Measurements from ENCODE around the gene RHOG.

The RHOG gene

GRCh38 chr11:3857628-3858027 lies 16.9 kb upstream of the RHOG start:
- no peak for DNase-seq

- DNase-seq = no peak
Observed at GRCh38 chr11:3856856-3857553, 16.2 kb upstream of the RHOG start.

GRCh38 chr11:3855808-3856491 lies 15.2 kb upstream of the RHOG start:
- DNase-seq = peak; percentile 33

GRCh38 chr11:3854977-3855807 lies 14.4 kb upstream of the RHOG start, which contains the start of gene STIM1:
Gene STIM1, plus strand, starts transcription at chr11:3855664. Its CDS starts 607 bp downstream, at chr11:3856271.
- DNase-seq = peak; percentile 97

GRCh38 chr11:3854660-3854976 lies 13.9 kb upstream of the RHOG start:
- DNase-seq = no peak

- DNase-seq = peak; percentile 49
Observed at GRCh38 chr11:3853899-3854659, 13.3 kb upstream of the RHOG start.

- no peak for DNase-seq
Observed at GRCh38 chr11:3853545-3853842, 12.7 kb upstream of the RHOG start.

GRCh38 chr11:3849297-3849874 lies 8.6 kb upstream of the RHOG start:
- DNase-seq = no peak

GRCh38 chr11:3845670-3846069 lies 4.9 kb upstream of the RHOG start:
- DNase-seq = no peak

- DNase-seq = no peak
Observed at GRCh38 chr11:3845246-3845645, 4.5 kb upstream of the RHOG start.

- DNase-seq = no peak
Observed at GRCh38 chr11:3843326-3843725, 2.6 kb upstream of the RHOG start.

- DNase-seq = peak; percentile 92
Observed at GRCh38 chr11:3841426-3842350, 929 bp upstream of the RHOG start.

- no peak for DNase-seq
Observed at GRCh38 chr11:3840004-3840869, 522 bp downstream of the RHOG start.

GRCh38 chr11:3838504-3838903 lies 2.3 kb downstream of the RHOG start:
- DNase-seq = no peak

GRCh38 chr11:3837793-3838192 lies 3.0 kb downstream of the RHOG start:
- DNase-seq = no peak

- DNase-seq = peak; percentile 41
Observed at GRCh38 chr11:3836903-3837302, 3.9 kb downstream of the RHOG start.

- no peak for DNase-seq
Observed at GRCh38 chr11:3835751-3836150, 5.0 kb downstream of the RHOG start.

- DNase-seq = no peak
Observed at GRCh38 chr11:3834664-3835461, 5.9 kb downstream of the RHOG start.

- DNase-seq = no peak
Observed at GRCh38 chr11:3834349-3834663, 6.5 kb downstream of the RHOG start.

GRCh38 chr11:3833449-3833848 lies 7.3 kb downstream of the RHOG start:
- no peak for DNase-seq
